ENCODE data around the gene RREB1.
"Not testable (repeated sequence)": the region's sequence is repeated elsewhere in the genome, so short reads cannot be mapped to it uniquely, and the experiment has no call there.

RREB1 gene

DNA sequence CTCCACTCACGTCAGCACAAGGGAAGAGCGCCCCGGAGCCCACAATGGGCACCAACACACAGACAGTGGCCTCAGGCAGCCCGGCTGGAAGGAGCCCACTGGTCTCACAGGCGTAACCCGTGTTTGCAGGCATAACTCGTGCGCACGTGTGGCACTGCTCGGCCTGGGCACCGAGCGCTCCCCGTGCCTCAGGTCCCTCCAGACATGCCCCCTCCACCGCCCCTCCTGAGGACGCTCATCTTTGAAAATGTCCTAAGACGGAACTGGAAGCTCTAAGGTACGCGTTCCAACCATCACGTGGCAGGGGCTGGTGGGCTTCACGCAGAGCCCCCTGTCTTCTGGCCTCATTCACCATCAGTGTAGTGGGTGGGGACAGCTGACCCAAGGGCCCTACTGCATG lies 160.6 kb downstream of the RREB1 start:
- DNase-seq, result no peak

DNA sequence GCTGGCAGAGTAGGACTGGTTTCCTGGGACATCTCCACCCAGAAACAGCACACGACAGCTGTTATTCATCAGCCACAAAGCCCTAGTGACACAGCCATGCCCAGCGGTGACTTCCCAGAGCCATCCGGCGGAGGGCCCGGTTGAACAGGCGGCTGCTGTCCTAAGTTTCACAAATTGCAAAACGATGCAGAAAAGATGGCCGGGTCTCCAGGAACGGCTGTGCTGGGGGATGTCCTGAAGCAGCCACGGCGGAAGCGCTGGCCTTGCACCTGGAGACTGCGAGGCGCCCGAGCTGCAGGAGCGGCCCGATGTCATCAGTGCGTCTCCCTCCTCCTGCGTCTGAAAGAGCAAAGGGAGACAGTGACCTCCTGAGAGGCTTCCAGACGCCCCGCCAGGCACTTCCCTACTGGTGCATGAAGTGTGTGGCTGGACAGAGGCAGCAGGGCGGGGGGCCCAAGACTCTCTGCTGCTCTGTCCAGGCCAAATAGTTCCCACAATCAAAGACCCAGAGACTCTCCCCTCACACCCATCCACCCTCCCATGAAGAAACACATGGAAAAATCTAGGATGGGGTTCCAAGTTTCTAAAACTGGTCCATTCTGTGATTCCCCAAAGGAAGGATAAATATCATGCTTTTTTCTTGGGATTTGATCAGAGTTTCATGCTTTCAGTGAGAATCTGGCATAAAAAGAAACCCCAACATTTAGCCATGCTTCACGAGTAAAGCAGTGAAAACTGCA lies 161.2 kb downstream of the RREB1 start:
- DNase-seq, result no peak

DNA sequence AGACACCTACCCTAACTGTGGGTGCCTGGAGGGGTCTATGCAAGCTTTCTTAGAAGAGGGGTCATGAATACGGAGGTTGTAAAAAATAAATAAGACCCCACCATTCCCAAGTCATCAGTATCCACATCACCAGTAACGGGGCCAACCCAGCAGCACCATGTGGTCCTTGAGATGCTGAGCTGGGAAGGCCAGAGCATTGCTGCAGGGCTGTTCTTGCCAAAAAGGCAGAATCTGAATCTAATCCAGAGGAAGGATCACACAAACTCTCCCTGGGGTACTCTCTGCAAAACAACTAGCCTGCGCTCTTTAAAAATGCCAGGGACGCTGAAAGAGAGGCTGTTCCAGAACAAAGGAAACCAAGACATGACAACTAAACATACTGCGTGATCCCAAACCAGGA lies 162.1 kb downstream of the RREB1 start:
- DNase-seq, result no peak

DNA sequence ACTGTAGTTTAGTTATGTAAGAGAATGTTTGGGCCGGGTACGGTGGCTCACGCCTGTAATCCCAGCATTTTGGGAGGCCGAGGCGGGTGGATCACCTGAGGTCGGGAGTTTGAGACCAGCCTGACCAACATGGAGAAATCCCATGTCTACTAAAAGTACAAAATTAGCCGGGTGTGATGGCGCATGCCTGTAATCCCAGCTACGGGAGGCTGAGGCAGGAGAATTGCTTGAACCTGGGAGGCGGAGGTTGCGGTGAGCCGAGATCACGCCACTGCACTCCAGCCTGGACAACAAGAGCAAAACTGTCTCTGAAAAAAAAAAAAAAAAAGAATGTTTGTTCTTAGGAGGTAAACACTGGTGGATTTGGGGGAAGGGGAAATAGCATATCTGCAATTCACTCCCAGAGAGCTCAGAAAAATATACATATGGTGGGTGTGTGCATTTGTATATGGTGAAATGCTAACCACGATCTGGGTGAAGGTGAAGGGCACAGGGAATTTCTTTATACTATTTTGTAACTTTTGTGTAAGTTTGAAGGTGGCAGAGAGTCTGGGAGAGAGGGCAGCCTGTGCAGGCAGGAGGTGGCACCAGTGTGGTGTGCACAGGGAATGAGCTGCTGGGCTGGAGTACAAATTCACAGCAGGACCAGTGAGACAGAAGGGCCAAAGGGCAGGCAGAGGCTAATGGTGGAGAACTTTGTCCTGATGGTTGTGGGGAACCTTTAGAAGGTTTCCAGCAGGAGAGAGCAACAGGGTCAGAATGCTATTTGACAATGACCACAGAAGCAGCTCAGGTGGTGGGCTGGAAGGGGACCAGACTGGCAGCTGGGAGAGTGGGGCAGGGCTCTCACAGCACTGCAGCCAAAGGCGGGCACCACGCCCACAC lies 162.8 kb downstream of the RREB1 start:
- no peak for DNase-seq

DNA sequence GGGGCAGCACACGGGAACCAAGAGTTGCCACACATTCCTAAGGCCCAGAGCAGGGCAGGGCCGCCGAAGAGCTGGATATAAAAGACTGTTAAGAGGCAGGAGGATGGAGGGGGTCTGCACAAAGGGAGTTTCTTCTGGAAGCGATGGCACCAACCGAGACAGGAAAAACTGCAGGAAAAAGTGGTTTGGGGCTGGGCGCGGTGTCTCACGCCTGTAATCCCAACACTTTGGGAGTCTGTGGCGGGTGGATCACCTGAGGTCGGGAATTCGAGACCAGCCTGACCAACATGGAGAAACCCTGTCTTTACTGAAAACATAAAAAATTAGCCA lies 163.4 kb downstream of the RREB1 start:
- DNase-seq, result no peak

DNA sequence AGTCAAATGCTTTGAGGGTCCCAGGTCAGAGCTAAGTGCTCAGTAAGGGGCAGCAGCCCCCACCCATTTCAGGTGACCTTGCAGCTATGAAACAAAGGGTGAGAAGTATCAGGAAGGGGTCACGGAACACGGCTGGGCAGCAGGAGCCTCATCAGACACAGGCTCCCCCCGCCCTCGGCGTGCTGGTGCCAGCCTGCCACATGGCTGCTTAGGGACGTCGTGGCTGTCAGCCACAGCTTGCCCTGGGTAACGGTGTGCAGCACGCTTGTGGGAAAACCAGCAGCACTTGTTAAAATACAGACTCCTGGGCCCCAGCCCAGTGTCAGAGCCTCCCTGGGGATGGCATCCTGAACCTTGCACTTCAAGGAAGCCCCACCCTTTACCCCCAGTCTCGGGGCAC lies 165.9 kb downstream of the RREB1 start:
- no peak for DNase-seq

DNA sequence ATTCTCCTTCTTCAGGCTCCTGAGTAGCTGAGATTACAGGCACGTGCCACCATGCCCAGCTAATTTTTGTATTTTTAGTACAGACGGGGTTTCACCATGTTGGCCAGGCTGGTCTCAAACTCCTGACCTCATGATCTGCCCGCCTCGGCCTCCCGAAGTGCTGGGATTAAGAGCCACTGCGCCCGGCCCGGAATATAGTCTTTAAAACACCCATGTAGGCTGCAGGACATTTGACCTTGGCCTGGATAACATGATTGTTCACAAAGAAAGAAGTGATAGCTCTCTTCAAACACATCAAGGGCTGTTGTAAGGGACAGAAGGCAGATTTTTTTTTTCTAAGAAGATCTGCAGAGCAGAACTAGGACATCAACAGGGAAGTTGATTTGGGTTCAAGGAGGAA lies 166.8 kb downstream of the RREB1 start:
- DNase-seq, result not testable (repeated sequence)

DNA sequence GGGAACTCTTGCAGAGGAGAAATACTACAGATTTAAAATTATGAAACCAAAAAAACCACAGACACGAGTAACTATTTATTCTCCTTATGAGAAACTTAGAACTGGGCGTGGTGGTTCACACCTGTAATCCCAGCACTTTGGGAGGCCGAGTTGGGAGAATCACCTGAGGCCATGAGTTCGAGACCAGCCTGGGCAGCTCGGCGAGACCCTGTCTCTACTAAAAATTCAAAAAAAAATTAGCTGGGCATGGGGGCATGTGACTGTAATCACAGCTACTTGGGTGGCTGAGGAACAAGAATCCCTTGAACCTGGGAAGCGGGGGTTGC lies 168.4 kb downstream of the RREB1 start:
- DNase-seq, result no peak

DNA sequence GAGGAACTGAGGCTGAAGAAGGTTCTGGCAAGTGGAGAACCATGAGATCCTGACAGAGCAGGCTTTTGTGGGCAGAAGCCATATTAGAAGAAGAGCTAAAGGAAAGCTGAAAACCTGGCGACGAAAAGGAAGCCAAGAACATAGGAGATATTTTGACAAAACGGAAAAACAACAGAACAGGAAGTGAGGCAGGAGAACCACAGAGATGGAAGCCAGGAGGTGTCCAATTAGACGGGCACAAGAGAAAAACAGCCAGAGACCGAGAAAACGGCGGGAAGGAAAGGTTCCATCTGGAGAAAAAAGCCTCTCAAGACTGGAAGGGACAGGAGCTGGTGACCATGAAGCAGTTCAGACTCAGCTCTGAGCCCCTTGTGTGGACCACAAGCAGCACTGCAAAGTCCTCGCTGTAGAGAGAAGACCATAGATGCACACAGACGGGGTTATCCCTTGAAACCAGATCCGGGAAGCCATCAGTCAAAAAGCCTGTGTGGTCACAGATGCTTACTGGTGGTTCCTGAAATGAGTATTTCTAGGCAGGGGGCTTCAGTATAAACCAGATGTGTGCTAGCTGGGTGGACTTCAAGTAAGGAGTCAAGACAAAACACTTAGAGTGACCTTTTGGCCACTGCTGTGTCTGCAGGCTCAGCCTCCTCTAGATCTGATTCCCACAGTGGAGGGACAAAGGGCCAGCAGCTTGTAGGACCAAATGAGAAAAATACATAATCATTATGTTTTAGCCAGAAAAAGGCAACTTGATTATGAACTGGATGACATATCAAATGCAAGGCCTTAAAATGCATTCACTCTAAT lies 174.5 kb downstream of the RREB1 start:
- no peak for DNase-seq

DNA sequence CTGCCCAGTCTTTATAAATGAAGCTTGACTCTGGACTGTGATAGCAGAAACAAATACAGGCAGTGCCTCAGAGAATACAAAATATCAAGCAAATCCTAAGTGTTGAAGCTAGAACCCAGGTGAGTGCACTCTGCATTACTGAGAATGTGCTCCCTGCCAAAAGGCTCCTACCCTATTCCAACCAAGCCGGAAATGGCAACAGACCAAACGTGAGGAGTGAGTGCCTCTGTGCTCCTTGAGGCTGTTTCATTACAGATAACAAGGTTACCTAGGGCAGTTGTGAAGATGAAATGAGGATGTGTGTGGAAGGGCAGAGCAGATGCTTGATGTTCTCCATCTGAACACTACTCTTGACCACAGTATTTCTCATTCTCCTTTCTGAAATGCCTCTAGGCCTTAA lies 175.9 kb downstream of the RREB1 start:
- DNase-seq, result no peak

DNA sequence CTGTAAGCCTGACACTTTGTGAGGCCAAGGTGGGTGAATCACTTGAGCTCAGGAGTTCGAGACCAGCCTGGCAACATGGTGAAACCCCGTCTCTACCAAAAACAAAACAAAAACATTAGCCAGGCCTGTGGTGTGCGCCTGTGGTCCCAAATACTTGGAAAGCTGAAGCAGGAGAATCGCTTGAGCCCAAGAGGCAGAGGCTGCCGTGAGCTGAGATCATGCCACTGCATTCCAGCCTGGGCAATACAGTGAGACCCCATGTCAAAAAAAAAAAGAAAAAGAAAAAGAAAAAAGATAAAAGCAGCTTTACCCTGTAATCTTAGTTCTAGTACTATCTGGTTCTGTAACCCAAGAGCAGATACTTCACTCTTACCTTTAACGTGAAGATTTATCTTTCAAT lies 177.7 kb downstream of the RREB1 start:
- no peak for DNase-seq

DNA sequence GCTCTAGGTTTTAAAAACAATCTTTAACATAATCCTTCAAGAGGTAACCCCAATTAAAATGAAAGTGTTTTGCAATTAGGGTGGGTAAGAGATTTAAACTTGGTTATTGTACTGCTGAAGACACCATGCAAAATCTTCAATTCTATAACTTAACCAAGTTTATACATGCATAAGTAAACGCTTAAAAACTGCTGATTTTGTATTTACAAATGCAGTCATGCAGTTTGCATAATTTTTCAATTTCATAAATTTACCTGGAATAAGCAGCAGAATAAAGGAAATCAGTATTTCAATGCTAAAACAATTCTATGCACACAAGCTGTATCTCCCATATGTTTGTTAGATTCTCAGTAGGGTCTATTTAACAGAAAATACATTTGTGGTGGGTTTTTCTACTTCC lies 182.3 kb downstream of the RREB1 start:
- no peak for DNase-seq

DNA sequence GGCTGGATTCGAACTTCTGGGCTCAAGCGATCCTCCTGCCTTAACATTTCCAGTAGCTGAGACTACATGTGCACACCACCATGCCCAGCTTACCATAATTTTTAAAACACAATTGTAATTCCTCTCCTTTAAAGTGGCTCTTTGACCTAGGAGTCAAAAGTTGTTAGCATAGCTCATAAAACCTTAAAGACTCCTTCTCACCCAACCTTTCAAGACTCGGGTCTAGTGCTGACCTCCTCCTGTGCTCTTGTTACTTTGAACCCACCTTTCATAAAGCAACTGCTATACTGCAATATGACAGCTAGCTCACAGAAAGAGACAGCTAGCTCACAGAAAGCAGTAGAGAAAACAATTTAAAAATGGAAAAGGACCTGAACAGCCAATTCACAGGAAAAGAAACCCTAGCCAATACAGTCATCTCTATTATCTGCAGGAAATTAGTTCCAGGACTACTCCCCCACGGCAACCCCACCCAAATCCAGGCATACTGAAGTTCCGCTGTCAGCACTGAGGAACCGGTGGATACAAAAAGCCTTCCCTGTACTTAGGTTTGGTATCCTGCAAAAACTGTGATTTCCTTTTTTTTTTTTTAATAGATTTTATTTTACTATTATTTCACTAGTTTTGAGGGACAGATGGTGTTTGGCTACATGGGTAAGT lies 185.0 kb downstream of the RREB1 start:
- DNase-seq, result no peak

DNA sequence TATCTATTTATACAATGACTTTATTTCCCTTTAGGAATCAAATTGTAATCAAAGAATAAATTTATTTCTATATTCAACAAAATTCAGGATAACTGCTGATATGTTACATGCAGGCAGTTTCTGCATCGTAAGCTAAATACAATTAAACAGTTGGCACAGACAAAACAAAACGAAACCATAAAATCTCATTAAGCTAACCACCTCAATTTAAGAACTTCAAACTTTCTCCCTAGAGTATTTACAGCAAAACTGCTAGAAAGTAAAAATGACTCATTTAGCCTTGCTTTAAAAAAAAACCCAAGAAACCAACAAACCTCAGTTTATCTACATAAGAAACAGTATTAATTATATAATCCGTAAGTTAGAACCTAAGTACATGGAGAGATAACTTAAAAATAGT lies 188.2 kb downstream of the RREB1 start:
- DNase-seq, result no peak

DNA sequence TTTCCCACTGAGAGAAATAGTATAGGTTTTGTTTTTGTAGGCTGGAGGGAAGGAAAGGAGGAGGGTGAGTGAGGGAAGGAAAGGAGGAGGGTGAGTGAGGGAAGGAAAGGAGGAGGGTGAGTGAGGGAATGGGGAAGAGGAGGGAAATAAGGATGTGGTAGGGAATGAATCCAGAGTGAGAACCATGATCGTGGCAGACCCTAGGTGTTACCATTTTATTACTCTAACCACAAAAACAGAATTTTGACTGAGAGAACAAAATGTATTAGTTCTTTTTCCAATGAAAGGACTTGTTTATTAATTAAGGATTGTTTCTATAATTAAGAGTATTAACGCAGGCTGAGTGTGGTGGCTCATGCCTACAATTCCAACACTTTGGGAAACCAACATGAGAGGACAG lies 188.8 kb downstream of the RREB1 start:
- DNase-seq, result no peak

DNA sequence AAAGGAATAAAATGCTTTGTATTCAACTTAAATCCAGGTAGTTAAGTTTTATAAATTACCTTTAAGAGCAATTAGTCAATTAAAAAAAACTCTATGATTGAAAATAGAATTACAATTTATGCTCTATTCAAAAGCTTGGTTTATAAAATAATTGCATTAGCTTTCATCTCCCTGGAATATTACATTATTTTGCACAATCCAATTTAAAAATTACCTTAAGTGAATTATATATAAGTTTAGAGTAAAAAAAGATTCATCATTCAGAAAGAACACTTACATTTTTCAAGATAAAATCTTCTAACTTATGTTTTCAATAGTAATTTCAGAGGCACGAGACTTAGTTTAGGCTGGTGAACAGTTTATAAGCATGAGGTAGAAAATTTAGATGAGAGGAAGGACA lies 190.4 kb downstream of the RREB1 start:
- DNase-seq, result no peak

DNA sequence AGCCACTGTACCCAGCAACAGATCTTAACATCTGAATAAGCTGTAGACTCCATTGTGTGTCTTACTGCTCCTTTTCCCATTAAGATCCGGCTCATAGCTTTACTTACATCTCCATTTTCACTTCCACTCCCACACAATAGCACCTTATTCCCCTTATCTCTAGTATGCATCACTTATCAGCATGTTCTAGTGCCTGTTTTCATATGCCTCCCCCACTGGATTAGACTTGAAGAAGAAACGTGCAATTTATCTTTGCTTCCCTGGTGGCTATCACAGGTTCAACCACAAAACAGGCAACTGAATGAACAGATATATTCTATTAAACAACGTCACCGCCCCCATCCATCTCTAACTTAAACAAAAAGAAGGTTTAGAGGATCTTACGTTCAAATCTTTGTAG lies 193.2 kb downstream of the RREB1 start:
- no peak for DNase-seq

All from NCI-H1694 treated with DMSO at 0.1 percent for 48 hours (cell line).